ENCODE results near the gene NEDD8. TPM values are rescaled to one million over a fixed set of nuclear protein-coding genes. Genes with fewer than 3 reads are reported as not detected.

NEDD8 gene
- total RNA-seq, 1 donor from 2014 or later: 156 TPM

- no peak for DNase-seq (ENCODE audit: low spot score in 2 of 2, unreplicated experiment in 2 of 2)
- no peaks in the 10 kb centered on the region for H3K9me3 Mint-ChIP-seq
- H3K4me3 Mint-ChIP-seq: peak overlapping the region; percentile 53
- H3K4me1 Mint-ChIP-seq: peaks cover 17% of the 10 kb centered on the region
- H3K27ac Mint-ChIP-seq: peak overlapping the region; percentile 73
- TF ChIP-seq CTCF (IDR thresholded peaks at IDR 0.05; ENCODE audit: unreplicated experiment): no peak
- H3K36me3 Mint-ChIP-seq: peaks cover 13% of the 10 kb centered on the region
- H3K27me3 Mint-ChIP-seq (ENCODE audit: low read depth): no peaks in the 10 kb centered on the region
Measured at GRCh38 chr14:24186831-24187538, 45.2 kb downstream of the NEDD8 start.

- no peaks in the 10 kb centered on the region for H3K27me3 Mint-ChIP-seq (ENCODE audit: low read depth)
- no peak for TF ChIP-seq CTCF (IDR thresholded peaks at IDR 0.05; ENCODE audit: unreplicated experiment)
- no peak overlapping the region for H3K4me3 Mint-ChIP-seq
- H3K9me3 Mint-ChIP-seq: no peaks in the 10 kb centered on the region
- H3K27ac Mint-ChIP-seq: no peak overlapping the region
- H3K36me3 Mint-ChIP-seq: peaks cover 5% of the 10 kb centered on the region
- DNase-seq (ENCODE audit: low spot score in 2 of 2, unreplicated experiment in 2 of 2): no peak
- peaks cover 17% of the 10 kb centered on the region for H3K4me1 Mint-ChIP-seq
Measured at GRCh38 chr14:24185741-24186140, 46.4 kb downstream of the NEDD8 start.

GRCh38 chr14:24185026-24185425 is 47.1 kb downstream of the NEDD8 start:
- Mint-ChIP-seq H3K27ac (no peak overlapping the region), H3K36me3 (peaks cover 6% of the 10 kb centered on the region), H3K4me1 (peaks cover 17% of the 10 kb centered on the region), H3K4me3 (no peak overlapping the region), H3K9me3 (no peaks in the 10 kb centered on the region), H3K27me3 (ENCODE audit: low read depth) (no peaks in the 10 kb centered on the region)
- no peak for DNase-seq (ENCODE audit: low spot score in 2 of 2, unreplicated experiment in 2 of 2)
- no peak for TF ChIP-seq CTCF (IDR thresholded peaks at IDR 0.05; ENCODE audit: unreplicated experiment)

- peaks cover 19% of the 10 kb centered on the region for H3K4me1 Mint-ChIP-seq
- no peak overlapping the region for H3K4me3 Mint-ChIP-seq
- TF ChIP-seq CTCF (IDR thresholded peaks at IDR 0.05; ENCODE audit: unreplicated experiment): no peak
- peaks cover 10% of the 10 kb centered on the region for H3K36me3 Mint-ChIP-seq
- no peak overlapping the region for H3K27ac Mint-ChIP-seq
- H3K9me3 Mint-ChIP-seq: no peaks in the 10 kb centered on the region
- DNase-seq (ENCODE audit: low spot score in 2 of 2, unreplicated experiment in 2 of 2): no peak
- H3K27me3 Mint-ChIP-seq (ENCODE audit: low read depth): no peaks in the 10 kb centered on the region
Measured at GRCh38 chr14:24184104-24184970, 47.8 kb downstream of the NEDD8 start.

GRCh38 chr14:24183014-24183481 is 49.1 kb downstream of the NEDD8 start:
- Mint-ChIP-seq H3K36me3 (peaks cover 14% of the 10 kb centered on the region), H3K9me3 (no peaks in the 10 kb centered on the region), H3K27ac (peak overlapping the region; percentile 73), H3K4me1 (peaks cover 16% of the 10 kb centered on the region), H3K4me3 (no peak overlapping the region), H3K27me3 (ENCODE audit: low read depth) (no peaks in the 10 kb centered on the region)
- DNase-seq (ENCODE audit: low spot score in 2 of 2, unreplicated experiment in 2 of 2): no peak
- no peak for TF ChIP-seq CTCF (IDR thresholded peaks at IDR 0.05; ENCODE audit: unreplicated experiment)
